Tibial nerve (tissue), 3 donors: ENCODE measurements around the gene SLC16A2.

ENCODE experiments used
- POLR2A ChIP-seq, 2 donors: fragments of 450-650 bp; IDR thresholded peaks; one replicate each; pipeline ENCODE4 v1.6.1; 2017; ENCODE audit warnings: antibody characterized with exemption in 2 of 2, mild to moderate bottlenecking in 2 of 2, moderate library complexity in 2 of 2
- TF ChIP-seq, protein P1 (sequence below), 5 experiments: fragments of 200-600 bp in 3 of 5; fragments of 450-650 bp in 2 of 5; sonication (generic) in 3 of 5; IDR thresholded peaks; one replicate each; pipeline ENCODE4 v1.5.1; 2016 to 2019; ENCODE audit warnings: antibody characterized with exemption in 5 of 5, mild to moderate bottlenecking in 3 of 5, moderate library complexity in 2 of 5

DNA sequence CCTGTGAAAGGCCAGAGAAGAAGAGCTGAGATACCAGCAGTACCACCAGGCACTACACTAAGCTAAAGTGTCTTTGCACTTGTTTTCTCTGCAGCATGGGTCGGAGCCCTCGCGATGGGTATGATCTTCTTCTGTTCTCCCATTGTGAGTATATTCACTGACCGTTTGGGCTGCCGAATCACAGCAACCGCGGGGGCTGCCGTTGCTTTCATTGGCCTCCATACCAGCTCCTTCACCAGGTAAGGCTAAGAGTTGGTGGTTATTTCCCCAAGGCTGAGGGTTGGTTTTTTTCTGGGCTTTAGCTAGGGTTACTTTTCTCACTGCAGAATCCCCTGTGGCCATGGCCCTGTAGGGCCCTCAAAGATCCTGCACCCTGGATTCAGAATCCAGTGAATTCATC lies 99.6 kb downstream of the SLC16A2 start:
- TF ChIP-seq, protein P1, sequence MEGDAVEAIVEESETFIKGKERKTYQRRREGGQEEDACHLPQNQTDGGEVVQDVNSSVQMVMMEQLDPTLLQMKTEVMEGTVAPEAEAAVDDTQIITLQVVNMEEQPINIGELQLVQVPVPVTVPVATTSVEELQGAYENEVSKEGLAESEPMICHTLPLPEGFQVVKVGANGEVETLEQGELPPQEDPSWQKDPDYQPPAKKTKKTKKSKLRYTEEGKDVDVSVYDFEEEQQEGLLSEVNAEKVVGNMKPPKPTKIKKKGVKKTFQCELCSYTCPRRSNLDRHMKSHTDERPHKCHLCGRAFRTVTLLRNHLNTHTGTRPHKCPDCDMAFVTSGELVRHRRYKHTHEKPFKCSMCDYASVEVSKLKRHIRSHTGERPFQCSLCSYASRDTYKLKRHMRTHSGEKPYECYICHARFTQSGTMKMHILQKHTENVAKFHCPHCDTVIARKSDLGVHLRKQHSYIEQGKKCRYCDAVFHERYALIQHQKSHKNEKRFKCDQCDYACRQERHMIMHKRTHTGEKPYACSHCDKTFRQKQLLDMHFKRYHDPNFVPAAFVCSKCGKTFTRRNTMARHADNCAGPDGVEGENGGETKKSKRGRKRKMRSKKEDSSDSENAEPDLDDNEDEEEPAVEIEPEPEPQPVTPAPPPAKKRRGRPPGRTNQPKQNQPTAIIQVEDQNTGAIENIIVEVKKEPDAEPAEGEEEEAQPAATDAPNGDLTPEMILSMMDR (IDR thresholded peaks at IDR 0.05), result no peak
- no peak for TF ChIP-seq POLR2A (IDR thresholded peaks at IDR 0.05)
